Measurements from ENCODE around the gene ZNF324.
A peak's percentile ranks its signal among the peaks of the same experiment; 100 is the strongest.
"Not testable (repeated sequence)": the region's sequence is repeated elsewhere in the genome, so short reads cannot be mapped to it uniquely, and the experiment has no call there.

ZNF324 gene

DNA sequence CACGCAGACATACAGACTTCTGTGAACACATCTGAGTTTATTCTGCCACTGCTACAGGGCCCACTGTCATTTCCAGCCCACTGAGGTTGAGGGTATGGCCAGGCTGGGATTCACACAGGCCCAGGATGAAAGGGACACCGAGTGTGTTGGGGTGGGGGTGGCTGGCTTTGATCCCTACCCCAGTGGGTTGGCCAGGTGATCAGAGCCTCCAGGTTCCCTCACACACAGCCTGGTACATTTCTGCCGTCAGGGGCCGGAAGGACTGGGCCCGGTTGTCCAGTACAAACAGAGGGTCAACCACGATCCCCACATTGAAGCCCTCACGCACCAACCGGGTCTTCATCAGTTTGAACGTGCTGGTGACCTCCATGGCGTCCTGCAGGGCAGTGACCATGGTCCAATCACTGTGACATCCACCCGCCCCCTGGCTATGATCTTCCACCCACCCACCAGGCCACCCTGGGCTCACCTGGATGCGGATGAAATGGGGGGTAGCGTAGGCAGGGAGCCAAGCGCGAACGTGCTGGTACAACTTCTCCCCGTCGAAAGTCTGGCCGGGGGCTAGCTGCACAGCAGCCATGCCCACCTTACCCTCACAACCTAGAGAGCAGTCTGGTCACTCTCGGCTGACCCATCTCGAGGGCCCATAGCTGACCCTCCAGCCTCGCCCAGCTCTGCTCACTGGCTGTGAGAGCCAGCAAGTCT lies 31.6 kb downstream of the ZNF324 start:
- no peak for DNase-seq (ENCODE audit: extremely low read depth in 1 of 2, low read depth in 1 of 2)

GRCh38 chr19:58499021-58499927 lies 32.4 kb downstream of the ZNF324 start:
- DNase-seq (ENCODE audit: extremely low read depth in 1 of 2, low read depth in 1 of 2), result peak; percentile 97 to 100

DNA sequence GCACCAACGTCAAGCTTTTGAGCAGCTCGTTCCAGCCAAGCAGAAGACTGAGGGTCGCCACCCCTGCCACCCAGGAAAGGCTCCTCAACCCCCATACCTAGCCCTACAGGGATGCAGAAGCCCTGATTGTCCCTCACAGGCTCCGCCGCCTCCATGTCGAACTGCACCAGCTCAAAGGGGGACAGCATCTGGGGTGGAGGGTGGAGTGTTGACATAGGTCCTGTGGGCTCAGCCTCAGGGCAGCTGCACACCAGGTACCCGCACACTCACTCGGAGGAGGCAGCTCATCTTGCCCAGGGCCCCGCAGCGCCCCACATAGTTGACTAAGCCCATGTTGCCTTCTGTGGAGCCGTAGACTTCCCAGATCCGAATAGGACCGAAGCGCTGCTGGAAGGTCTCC lies 33.4 kb downstream of the ZNF324 start:
- DNase-seq (ENCODE audit: extremely low read depth in 1 of 2, low read depth in 1 of 2), result no peak

DNA sequence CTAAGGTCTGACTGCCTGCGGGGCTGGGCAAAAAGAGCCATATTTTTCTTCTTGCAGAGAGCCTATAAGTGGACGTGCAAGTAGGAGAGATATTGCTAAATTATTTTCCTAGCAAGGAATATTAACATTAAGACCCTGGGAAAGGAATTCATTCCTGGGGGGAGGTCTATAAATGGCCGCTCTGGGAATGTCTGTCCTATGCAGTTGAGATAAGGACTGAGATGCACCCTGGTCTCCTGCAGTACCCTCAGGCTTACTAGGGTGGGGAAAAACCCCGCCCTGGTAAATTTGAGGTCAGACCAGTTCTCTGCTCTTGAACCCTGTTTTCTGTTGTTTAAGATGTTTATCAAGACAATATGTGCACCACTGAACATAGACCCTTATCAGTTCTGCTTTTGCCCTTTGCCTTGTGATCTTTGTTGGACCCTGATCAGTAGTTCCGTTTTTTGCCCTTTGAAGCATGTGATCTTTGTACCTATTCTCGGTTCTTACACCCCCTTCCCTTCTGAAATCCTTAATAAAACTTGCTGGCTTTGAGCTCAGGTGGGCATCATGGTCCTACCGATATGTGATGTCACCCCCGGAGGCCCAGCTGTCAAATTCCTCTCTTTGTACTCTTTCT lies 40.8 kb downstream of the ZNF324 start:
- not testable (repeated sequence) for DNase-seq (ENCODE audit: extremely low read depth in 1 of 2, low read depth in 1 of 2)

- no peak for DNase-seq (ENCODE audit: extremely low read depth in 1 of 2, low read depth in 1 of 2)
Observed at GRCh38 chr19:58509731-58510083, 42.8 kb downstream of the ZNF324 start.

- DNase-seq (ENCODE audit: extremely low read depth in 1 of 2, low read depth in 1 of 2), result no peak
Observed at GRCh38 chr19:58510084-58510862, 43.4 kb downstream of the ZNF324 start.

GRCh38 chr19:58511353-58512208 lies 44.7 kb downstream of the ZNF324 start, which contains the start of gene SLC27A5:
SLC27A5 (minus strand) TSS chr19:58511992; CDS start chr19:58511955, 37 bp downstream.
- no peak for DNase-seq (ENCODE audit: extremely low read depth in 1 of 2, low read depth in 1 of 2)

- no peak for DNase-seq (ENCODE audit: extremely low read depth in 1 of 2, low read depth in 1 of 2)
Observed at GRCh38 chr19:58513213-58513693, 46.4 kb downstream of the ZNF324 start.

- DNase-seq (ENCODE audit: extremely low read depth in 1 of 2, low read depth in 1 of 2), result peak; percentile 91 to 95
Observed at GRCh38 chr19:58513694-58514563, 47.0 kb downstream of the ZNF324 start.

DNA sequence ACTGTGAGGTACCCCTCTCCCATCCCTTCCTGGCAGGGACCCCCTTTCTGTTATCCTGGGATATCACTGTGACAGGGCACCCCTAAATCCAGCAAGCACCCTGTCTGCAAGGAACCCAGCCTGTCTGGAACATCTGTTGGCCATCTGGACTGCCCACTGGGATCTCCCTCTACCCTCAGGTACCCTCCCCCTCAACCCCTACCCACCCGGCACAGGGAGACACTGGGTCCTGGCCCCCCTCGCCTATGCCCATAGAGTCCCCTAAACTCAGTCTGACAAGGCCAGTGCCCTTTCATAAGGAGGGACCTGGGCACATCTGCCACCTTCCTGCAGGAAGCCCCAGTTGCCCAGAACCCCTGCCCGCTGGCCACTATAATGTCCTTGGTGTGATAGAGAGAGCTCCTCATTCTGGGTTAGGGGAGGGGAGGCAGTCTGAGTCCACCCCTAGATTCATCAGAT lies 47.7 kb downstream of the ZNF324 start:
- no peak for DNase-seq (ENCODE audit: extremely low read depth in 1 of 2, low read depth in 1 of 2)

- DNase-seq (ENCODE audit: extremely low read depth in 1 of 2, low read depth in 1 of 2), result no peak
Observed at GRCh38 chr19:58515259-58515658, 48.4 kb downstream of the ZNF324 start.

DNA sequence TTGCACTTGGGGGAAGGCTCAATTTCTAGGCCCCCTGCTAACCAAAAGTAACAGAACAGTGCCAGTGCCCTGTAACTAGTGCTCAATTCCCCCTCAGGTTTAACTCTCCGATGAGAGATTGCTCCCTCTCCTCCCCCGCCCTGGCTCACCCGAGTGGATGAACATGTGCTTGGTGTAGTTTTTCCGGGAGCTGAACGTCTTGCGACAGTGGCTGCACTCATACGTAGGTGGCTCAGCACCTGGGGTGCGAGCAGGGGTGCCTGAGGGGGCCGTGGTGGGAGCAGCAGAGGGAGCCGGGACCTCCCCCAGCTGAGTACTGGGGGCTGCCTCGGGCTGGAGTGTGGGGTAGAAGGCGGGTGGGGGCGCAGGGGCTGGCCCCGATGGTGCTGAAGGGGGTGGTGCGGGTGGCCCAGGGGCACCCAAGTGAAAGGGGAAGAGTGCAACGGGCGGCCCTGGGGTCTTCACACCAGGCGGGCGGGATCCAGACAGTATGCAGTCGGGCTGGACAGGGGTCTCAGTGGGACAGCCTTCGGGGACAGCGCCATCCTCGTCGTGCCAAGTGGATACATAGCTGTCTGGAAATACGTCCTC lies 49.5 kb downstream of the ZNF324 start:
- no peak for DNase-seq (ENCODE audit: extremely low read depth in 1 of 2, low read depth in 1 of 2)

GRCh38 chr19:58516964-58517833 lies 50.3 kb downstream of the ZNF324 start:
- DNase-seq (ENCODE audit: extremely low read depth in 1 of 2, low read depth in 1 of 2), result no peak

- no peak for DNase-seq (ENCODE audit: extremely low read depth in 1 of 2, low read depth in 1 of 2)
Observed at GRCh38 chr19:58518256-58519086, 51.6 kb downstream of the ZNF324 start.

GRCh38 chr19:58519087-58519354 lies 52.1 kb downstream of the ZNF324 start:
- no peak for DNase-seq (ENCODE audit: extremely low read depth in 1 of 2, low read depth in 1 of 2)

DNA sequence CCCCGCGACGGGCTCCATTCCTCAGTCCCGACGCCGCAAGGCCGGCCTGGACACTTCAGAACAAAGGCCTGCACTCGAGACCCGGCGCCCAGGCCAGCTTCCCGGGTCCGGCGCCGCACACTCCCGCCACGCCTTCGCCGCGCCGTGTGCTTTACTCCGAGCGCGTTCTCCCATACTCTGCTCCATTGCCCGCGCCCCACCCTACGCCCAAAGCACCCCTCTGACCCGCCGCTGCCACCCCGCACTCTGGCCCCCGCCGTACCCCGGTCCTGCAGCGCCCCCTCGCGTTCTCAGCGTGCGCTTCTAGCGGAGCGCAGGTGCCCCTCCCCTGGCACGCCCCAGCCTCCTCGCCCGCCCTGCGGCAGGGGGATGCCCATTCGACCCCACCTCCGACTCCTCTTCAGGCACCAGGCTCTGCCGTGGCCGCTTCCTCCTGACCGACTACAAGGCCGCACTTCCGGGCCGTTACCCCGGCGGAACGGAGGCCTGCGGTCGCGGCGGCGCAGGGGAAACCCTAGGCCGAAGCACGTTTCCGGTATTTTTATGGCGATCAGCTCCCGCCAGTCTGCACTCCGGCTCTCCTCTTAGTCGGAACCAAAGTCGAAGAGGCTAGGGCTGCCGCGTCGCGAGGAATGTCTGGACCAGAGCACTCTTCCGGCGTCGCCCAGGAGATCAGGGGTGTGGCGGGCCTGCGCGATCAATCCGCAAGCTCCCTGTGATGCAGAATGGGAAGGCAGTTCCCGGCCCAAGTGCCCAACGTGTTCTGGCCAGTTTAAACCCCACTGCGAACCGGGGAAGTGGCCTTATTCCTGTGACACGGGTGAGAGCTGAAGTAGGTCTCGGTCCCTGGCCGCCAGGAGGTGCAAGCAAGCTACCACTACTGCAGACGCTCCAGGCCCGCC lies 52.7 kb downstream of the ZNF324 start, which contains the start of gene ZBTB45:
Gene ZBTB45 (minus strand): TSS at position 456 of the 902 bp plus-strand sequence. CDS start 2,137 bp downstream, outside the sequence.
- peak; percentile 87 to 89 for DNase-seq (ENCODE audit: extremely low read depth in 1 of 2, low read depth in 1 of 2)
